Measurements from ENCODE around the gene COL1A2. TPM values are rescaled to one million over a fixed set of nuclear protein-coding genes. Genes with fewer than 3 reads are reported as not detected.

Gene COL1A2
- total RNA-seq, 2 experiments from 2014 or later = 0.28 to 0.33 TPM

DNA sequence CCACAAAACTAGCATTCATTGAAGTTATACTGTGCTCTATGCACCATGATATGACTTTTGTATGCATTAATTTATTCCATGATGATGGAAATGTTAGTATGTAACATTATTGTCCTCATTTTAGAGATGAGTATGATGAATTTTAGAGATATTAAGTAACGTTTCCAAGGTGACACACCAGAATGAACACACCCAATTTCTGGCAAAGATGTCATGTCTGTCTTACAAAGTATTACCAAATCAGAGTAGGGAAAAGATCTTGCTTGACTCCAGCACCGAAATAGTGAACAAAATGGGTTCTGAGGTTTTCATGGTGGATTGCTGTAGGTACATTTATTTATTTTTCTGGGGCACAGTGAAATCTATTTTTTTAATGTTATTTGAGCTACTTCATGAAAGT lies 33.8 kb upstream of the COL1A2 start:
- TF ChIP-seq, protein P1, sequence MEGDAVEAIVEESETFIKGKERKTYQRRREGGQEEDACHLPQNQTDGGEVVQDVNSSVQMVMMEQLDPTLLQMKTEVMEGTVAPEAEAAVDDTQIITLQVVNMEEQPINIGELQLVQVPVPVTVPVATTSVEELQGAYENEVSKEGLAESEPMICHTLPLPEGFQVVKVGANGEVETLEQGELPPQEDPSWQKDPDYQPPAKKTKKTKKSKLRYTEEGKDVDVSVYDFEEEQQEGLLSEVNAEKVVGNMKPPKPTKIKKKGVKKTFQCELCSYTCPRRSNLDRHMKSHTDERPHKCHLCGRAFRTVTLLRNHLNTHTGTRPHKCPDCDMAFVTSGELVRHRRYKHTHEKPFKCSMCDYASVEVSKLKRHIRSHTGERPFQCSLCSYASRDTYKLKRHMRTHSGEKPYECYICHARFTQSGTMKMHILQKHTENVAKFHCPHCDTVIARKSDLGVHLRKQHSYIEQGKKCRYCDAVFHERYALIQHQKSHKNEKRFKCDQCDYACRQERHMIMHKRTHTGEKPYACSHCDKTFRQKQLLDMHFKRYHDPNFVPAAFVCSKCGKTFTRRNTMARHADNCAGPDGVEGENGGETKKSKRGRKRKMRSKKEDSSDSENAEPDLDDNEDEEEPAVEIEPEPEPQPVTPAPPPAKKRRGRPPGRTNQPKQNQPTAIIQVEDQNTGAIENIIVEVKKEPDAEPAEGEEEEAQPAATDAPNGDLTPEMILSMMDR (IDR thresholded peaks at IDR 0.05) = no peak

GRCh38 chr7:94362276-94362675 lies 32.4 kb upstream of the COL1A2 start:
- no peaks in the 10 kb centered on the region for H3K9me3 ChIP-seq (ENCODE audit: control insufficient read depth in 1 of 2, insufficient read depth in 1 of 2, low read length in 2 of 2)
- TF ChIP-seq, protein P1 (IDR thresholded peaks at IDR 0.05) = no peak
- no peaks in the 10 kb centered on the region for H3K9me3 Mint-ChIP-seq
- H3K4me1 ChIP-seq (ENCODE audit: insufficient read depth, low read length) = no peaks in the 10 kb centered on the region
- no peak overlapping the region for H3K27ac Mint-ChIP-seq
- H3K27ac ChIP-seq (ENCODE audit: low read depth in 1 of 2, low read length in 2 of 2) = no peak overlapping the region
- no peaks in the 10 kb centered on the region for H3K36me3 ChIP-seq (ENCODE audit: insufficient read depth, low read length)
- H3K4me3 Mint-ChIP-seq = no peak overlapping the region
- POLR2A ChIA-PET = no interaction called here
- H3K4me1 Mint-ChIP-seq (ENCODE audit: low read depth) = no peaks in the 10 kb centered on the region
- H3K4me3 ChIP-seq (ENCODE audit: low read length) = no peak overlapping the region
- ATAC-seq (ENCODE audit: poor library complexity) (no peak), DNase-seq (no peak)
- H3K27me3 Mint-ChIP-seq = peaks cover 6% of the 10 kb centered on the region
- intact Hi-C loops (cut with DNase I, micrococcal nuclease) = no loop called here
- H3K27me3 ChIP-seq (ENCODE audit: control insufficient read depth in 1 of 2, insufficient read depth in 2 of 2, low read length in 2 of 2) = no peaks in the 10 kb centered on the region
- H3K36me3 Mint-ChIP-seq (ENCODE audit: low read depth) = no peaks in the 10 kb centered on the region
- CTCF ChIA-PET = no interaction called here

More for the DNA sequence above, 33.8 kb upstream of the COL1A2 start:
- H3K27me3 Mint-ChIP-seq = peaks cover 9% of the 10 kb centered on the region
- Histone ChIP-seq H3K9me3 (ENCODE audit: control insufficient read depth in 1 of 2, insufficient read depth in 1 of 2, low read length in 2 of 2) (no peaks in the 10 kb centered on the region), H3K4me1 (ENCODE audit: insufficient read depth, low read length) (no peaks in the 10 kb centered on the region), H3K27me3 (ENCODE audit: control insufficient read depth in 1 of 2, insufficient read depth in 2 of 2, low read length in 2 of 2) (no peaks in the 10 kb centered on the region), H3K27ac (ENCODE audit: low read depth in 1 of 2, low read length in 2 of 2) (no peak overlapping the region), H3K36me3 (ENCODE audit: insufficient read depth, low read length) (no peaks in the 10 kb centered on the region), H3K4me3 (ENCODE audit: low read length) (no peak overlapping the region)
- no peak overlapping the region for H3K4me3 Mint-ChIP-seq
- ATAC-seq (ENCODE audit: poor library complexity) (no peak), DNase-seq (no peak)
- H3K9me3 Mint-ChIP-seq = no peaks in the 10 kb centered on the region
- ChIA-PET CTCF (no interaction called here), POLR2A (no interaction called here)
- no peak overlapping the region for H3K27ac Mint-ChIP-seq
- intact Hi-C loops (cut with DNase I, micrococcal nuclease) = no loop called here
- no peaks in the 10 kb centered on the region for H3K4me1 Mint-ChIP-seq (ENCODE audit: low read depth)
- no peaks in the 10 kb centered on the region for H3K36me3 Mint-ChIP-seq (ENCODE audit: low read depth)

DNA sequence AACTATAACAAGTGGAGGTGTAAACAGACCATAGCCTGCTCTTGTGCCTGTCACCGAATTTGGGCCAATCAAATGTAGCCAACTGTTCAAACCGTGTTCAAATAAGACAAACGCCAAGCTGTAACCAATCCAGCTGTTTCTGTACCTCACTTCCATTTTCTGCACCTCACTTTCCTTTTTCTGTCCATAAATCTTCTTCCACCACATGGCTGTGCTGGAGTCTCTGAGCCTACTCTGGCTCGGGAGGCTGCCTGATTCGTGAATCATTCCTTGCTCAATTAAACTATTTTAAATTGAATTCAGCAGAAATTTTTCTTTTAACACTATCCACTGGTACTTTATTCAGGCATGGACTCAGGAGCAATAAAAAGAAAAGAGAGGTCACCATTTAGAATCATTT lies 29.9 kb upstream of the COL1A2 start:
- intact Hi-C loops (cut with DNase I, micrococcal nuclease) = no loop called here
- Histone ChIP-seq H3K27me3 (ENCODE audit: control insufficient read depth in 1 of 2, insufficient read depth in 2 of 2, low read length in 2 of 2) (no peaks in the 10 kb centered on the region), H3K4me1 (ENCODE audit: insufficient read depth, low read length) (no peaks in the 10 kb centered on the region), H3K27ac (ENCODE audit: low read depth in 1 of 2, low read length in 2 of 2) (no peak overlapping the region), H3K36me3 (ENCODE audit: insufficient read depth, low read length) (no peaks in the 10 kb centered on the region), H3K9me3 (ENCODE audit: control insufficient read depth in 1 of 2, insufficient read depth in 1 of 2, low read length in 2 of 2) (no peaks in the 10 kb centered on the region), H3K4me3 (ENCODE audit: low read length) (no peak overlapping the region)
- TF ChIP-seq, protein P1 (IDR thresholded peaks at IDR 0.05) = no peak
- Mint-ChIP-seq H3K36me3 (ENCODE audit: low read depth) (no peaks in the 10 kb centered on the region), H3K4me3 (no peak overlapping the region), H3K4me1 (ENCODE audit: low read depth) (no peaks in the 10 kb centered on the region), H3K27me3 (no peaks in the 10 kb centered on the region), H3K27ac (no peak overlapping the region), H3K9me3 (no peaks in the 10 kb centered on the region)
- DNase-seq = no peak
- no peak for ATAC-seq (ENCODE audit: poor library complexity)
- ChIA-PET POLR2A (no interaction called here), CTCF (no interaction called here)

Measured in CD4-positive, alpha-beta T cell (primary cell).